T-helper 2 cell treated with Interferon-gamma antibody and Interleukin-4, amounts not matched to agents 5 μg/mL and 100 μg/mL, for 36 hours (primary cell): ENCODE results near the gene GAP43.
"Not testable (repeated sequence)": the region's sequence is repeated elsewhere in the genome, so short reads cannot be mapped to it uniquely, and the experiment has no call there.

Source experiments
- DNase-seq: peaks from one replicate; pipeline ENCODE4 v3.0.0; 2021; ENCODE audit warnings: low spot score
- H3K27ac Mint-ChIP-seq: one replicate; pipeline ENCODE4 v1.8.0; 2021; ENCODE audit warnings: mild to moderate bottlenecking, mixed read lengths
- H3K27me3 Mint-ChIP-seq: one replicate; pipeline ENCODE4 v1.8.0; 2021; ENCODE audit warnings: low read depth, mixed read lengths
- H3K36me3 Mint-ChIP-seq: one replicate; pipeline ENCODE4 v1.8.0; 2021; ENCODE audit warnings: low read depth, mixed read lengths
- H3K4me1 Mint-ChIP-seq: one replicate; pipeline ENCODE4 v1.8.0; 2021; ENCODE audit warnings: low read depth, mixed read lengths
- H3K4me3 Mint-ChIP-seq: one replicate; pipeline ENCODE4 v1.8.0; 2022; ENCODE audit warnings: mild to moderate bottlenecking, moderate library complexity, mixed read lengths
- H3K9me3 Mint-ChIP-seq: one replicate; pipeline ENCODE4 v1.8.0; 2021; ENCODE audit warnings: mixed read lengths

GAP43 gene

GRCh38 chr3:115708540-115708939 is 85.2 kb downstream of the GAP43 start:
- Mint-ChIP-seq H3K9me3 (no peaks in the 10 kb centered on the region), H3K4me1 (no peaks in the 10 kb centered on the region), H3K4me3 (no peak overlapping the region), H3K36me3 (no peaks in the 10 kb centered on the region), H3K27ac (no peak overlapping the region), H3K27me3 (peaks cover 18% of the 10 kb centered on the region)
- no peak for DNase-seq

- peaks cover 18% of the 10 kb centered on the region for H3K27me3 Mint-ChIP-seq
- H3K4me3 Mint-ChIP-seq, result no peak overlapping the region
- H3K36me3 Mint-ChIP-seq, result no peaks in the 10 kb centered on the region
- no peak for DNase-seq
- H3K9me3 Mint-ChIP-seq, result no peaks in the 10 kb centered on the region
- H3K27ac Mint-ChIP-seq, result no peak overlapping the region
- no peaks in the 10 kb centered on the region for H3K4me1 Mint-ChIP-seq
Observed at GRCh38 chr3:115709093-115709492, 85.8 kb downstream of the GAP43 start.

- Mint-ChIP-seq H3K36me3 (no peaks in the 10 kb centered on the region), H3K9me3 (no peaks in the 10 kb centered on the region), H3K4me3 (no peak overlapping the region), H3K4me1 (no peaks in the 10 kb centered on the region), H3K27ac (no peak overlapping the region), H3K27me3 (peaks cover 12% of the 10 kb centered on the region)
- DNase-seq, result no peak
Observed at GRCh38 chr3:115709931-115710330, 86.6 kb downstream of the GAP43 start.

- H3K9me3 Mint-ChIP-seq, result no peaks in the 10 kb centered on the region
- H3K27ac Mint-ChIP-seq, result no peak overlapping the region
- no peaks in the 10 kb centered on the region for H3K4me1 Mint-ChIP-seq
- peaks cover 12% of the 10 kb centered on the region for H3K27me3 Mint-ChIP-seq
- no peak for DNase-seq
- no peak overlapping the region for H3K4me3 Mint-ChIP-seq
- H3K36me3 Mint-ChIP-seq, result no peaks in the 10 kb centered on the region
Observed at GRCh38 chr3:115710799-115711198, 87.5 kb downstream of the GAP43 start.

- Mint-ChIP-seq H3K4me3 (no peak overlapping the region), H3K27me3 (peaks cover 9% of the 10 kb centered on the region), H3K27ac (no peak overlapping the region), H3K4me1 (no peaks in the 10 kb centered on the region), H3K9me3 (no peaks in the 10 kb centered on the region), H3K36me3 (no peaks in the 10 kb centered on the region)
- no peak for DNase-seq
Observed at GRCh38 chr3:115712871-115713270, 89.6 kb downstream of the GAP43 start.

- no peak for DNase-seq
- Mint-ChIP-seq H3K36me3 (no peaks in the 10 kb centered on the region), H3K4me1 (no peaks in the 10 kb centered on the region), H3K4me3 (no peak overlapping the region), H3K27ac (no peak overlapping the region), H3K9me3 (no peaks in the 10 kb centered on the region), H3K27me3 (peaks cover 8% of the 10 kb centered on the region)
Observed at GRCh38 chr3:115713284-115713683, 90.0 kb downstream of the GAP43 start.

GRCh38 chr3:115715241-115715745 is 92.0 kb downstream of the GAP43 start:
- no peak overlapping the region for H3K4me3 Mint-ChIP-seq
- H3K36me3 Mint-ChIP-seq, result no peaks in the 10 kb centered on the region
- H3K27ac Mint-ChIP-seq, result no peak overlapping the region
- H3K9me3 Mint-ChIP-seq, result no peaks in the 10 kb centered on the region
- H3K4me1 Mint-ChIP-seq, result no peaks in the 10 kb centered on the region
- DNase-seq, result no peak
- H3K27me3 Mint-ChIP-seq, result peaks cover 9% of the 10 kb centered on the region

- H3K27ac Mint-ChIP-seq, result no peak overlapping the region
- H3K9me3 Mint-ChIP-seq, result no peaks in the 10 kb centered on the region
- H3K36me3 Mint-ChIP-seq, result no peaks in the 10 kb centered on the region
- H3K27me3 Mint-ChIP-seq, result peaks cover 18% of the 10 kb centered on the region
- H3K4me1 Mint-ChIP-seq, result no peaks in the 10 kb centered on the region
- no peak overlapping the region for H3K4me3 Mint-ChIP-seq
- DNase-seq, result no peak
Observed at GRCh38 chr3:115720983-115721382, 97.7 kb downstream of the GAP43 start.

GRCh38 chr3:115725800-115726199 is 102.5 kb downstream of the GAP43 start:
- DNase-seq, result no peak
- no peaks in the 10 kb centered on the region for H3K4me1 Mint-ChIP-seq
- H3K27ac Mint-ChIP-seq, result no peak overlapping the region
- H3K9me3 Mint-ChIP-seq, result no peaks in the 10 kb centered on the region
- no peaks in the 10 kb centered on the region for H3K36me3 Mint-ChIP-seq
- no peak overlapping the region for H3K4me3 Mint-ChIP-seq
- peaks cover 13% of the 10 kb centered on the region for H3K27me3 Mint-ChIP-seq

- DNase-seq, result no peak
- H3K4me1 Mint-ChIP-seq, result no peaks in the 10 kb centered on the region
- no peaks in the 10 kb centered on the region for H3K9me3 Mint-ChIP-seq
- peaks cover 9% of the 10 kb centered on the region for H3K27me3 Mint-ChIP-seq
- no peak overlapping the region for H3K27ac Mint-ChIP-seq
- H3K36me3 Mint-ChIP-seq, result no peaks in the 10 kb centered on the region
- no peak overlapping the region for H3K4me3 Mint-ChIP-seq
Observed at GRCh38 chr3:115727135-115727534, 103.8 kb downstream of the GAP43 start.

GRCh38 chr3:115728013-115728412 is 104.7 kb downstream of the GAP43 start:
- no peak overlapping the region for H3K27ac Mint-ChIP-seq
- no peak for DNase-seq
- no peak overlapping the region for H3K4me3 Mint-ChIP-seq
- peaks cover 6% of the 10 kb centered on the region for H3K27me3 Mint-ChIP-seq
- no peaks in the 10 kb centered on the region for H3K4me1 Mint-ChIP-seq
- no peaks in the 10 kb centered on the region for H3K9me3 Mint-ChIP-seq
- H3K36me3 Mint-ChIP-seq, result no peaks in the 10 kb centered on the region

GRCh38 chr3:115736341-115736740 is 113.0 kb downstream of the GAP43 start:
- H3K27me3 Mint-ChIP-seq, DNase-seq, H3K36me3 Mint-ChIP-seq, H3K9me3 Mint-ChIP-seq, H3K27ac Mint-ChIP-seq, H3K4me1 Mint-ChIP-seq, H3K4me3 Mint-ChIP-seq: not testable (repeated sequence)

- no peak for DNase-seq
- Mint-ChIP-seq H3K4me1 (no peaks in the 10 kb centered on the region), H3K9me3 (peaks cover 7% of the 10 kb centered on the region), H3K36me3 (no peaks in the 10 kb centered on the region), H3K4me3 (no peak overlapping the region), H3K27me3 (peaks cover 3% of the 10 kb centered on the region), H3K27ac (no peak overlapping the region)
Observed at GRCh38 chr3:115741650-115742049, 118.3 kb downstream of the GAP43 start.

GRCh38 chr3:115744516-115744915 is 121.2 kb downstream of the GAP43 start:
- H3K36me3 Mint-ChIP-seq, H3K27ac Mint-ChIP-seq, H3K27me3 Mint-ChIP-seq, H3K4me3 Mint-ChIP-seq, H3K4me1 Mint-ChIP-seq, DNase-seq, H3K9me3 Mint-ChIP-seq: not testable (repeated sequence)

GRCh38 chr3:115752978-115753377 is 129.7 kb downstream of the GAP43 start:
- not testable (repeated sequence) for H3K36me3 Mint-ChIP-seq, DNase-seq, H3K4me1 Mint-ChIP-seq, H3K9me3 Mint-ChIP-seq, H3K4me3 Mint-ChIP-seq, H3K27ac Mint-ChIP-seq
- peaks cover 14% of the 10 kb centered on the region for H3K27me3 Mint-ChIP-seq
